Amygdala (tissue), 56 donors: ENCODE data around the gene ABHD17C.
"Not testable (repeated sequence)": the region's sequence is repeated elsewhere in the genome, so short reads cannot be mapped to it uniquely, and the experiment has no call there.

Experiments used
- DNase-seq, 56 donors: peaks; one replicate each; lab custom pipeline; 2025; lab: John Stamatoyannopoulos, UW

The ABHD17C gene

DNA sequence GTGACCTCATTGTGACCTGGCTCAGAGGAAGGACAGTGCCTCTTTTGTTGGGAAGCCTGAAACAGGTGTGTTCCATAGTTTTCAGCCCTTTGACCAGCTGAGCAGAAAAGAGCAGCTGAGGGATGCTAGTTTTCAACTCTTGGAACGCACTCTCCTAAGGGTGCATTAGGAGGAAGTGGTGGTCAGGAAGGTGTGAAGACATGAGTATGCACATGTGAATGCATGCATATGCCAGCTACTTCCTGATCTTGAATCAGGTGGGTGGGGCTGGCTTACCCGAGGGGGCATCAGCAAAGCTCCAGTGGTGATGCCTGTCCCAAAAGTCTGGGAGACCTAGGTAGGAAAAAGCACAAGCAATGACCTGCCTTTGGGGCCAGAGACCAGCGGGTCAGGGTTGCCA is 60.8 kb downstream of the ABHD17C start:
- no peak for DNase-seq

DNA sequence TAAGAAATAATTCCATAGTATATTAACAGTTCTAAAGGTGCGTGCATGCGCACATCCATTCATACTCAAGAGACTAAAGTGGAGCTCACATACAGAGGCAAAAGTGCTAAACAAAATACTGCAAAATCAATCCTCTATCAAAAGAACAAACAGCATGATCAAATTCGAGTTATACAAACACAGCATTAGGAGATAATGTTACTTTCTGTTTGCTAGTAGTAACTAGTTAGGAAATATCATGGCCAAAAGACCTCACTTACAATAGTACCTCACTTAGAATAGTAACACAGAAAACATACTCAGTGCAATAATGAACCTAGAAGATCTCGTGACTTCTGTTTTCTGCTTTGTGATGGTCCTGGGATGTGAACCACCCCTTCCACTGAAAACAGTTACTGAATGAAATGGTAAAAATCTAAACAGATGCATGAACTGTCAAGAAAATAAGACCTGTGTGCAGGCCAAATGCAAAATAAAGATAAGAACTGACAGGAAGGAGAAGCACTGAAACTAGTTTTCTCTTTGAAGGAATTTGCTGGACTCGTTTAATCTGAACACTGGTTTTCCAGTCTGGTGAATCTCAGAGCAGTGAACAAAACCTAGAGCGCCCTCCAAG is 63.1 kb downstream of the ABHD17C start:
- no peak for DNase-seq

DNA sequence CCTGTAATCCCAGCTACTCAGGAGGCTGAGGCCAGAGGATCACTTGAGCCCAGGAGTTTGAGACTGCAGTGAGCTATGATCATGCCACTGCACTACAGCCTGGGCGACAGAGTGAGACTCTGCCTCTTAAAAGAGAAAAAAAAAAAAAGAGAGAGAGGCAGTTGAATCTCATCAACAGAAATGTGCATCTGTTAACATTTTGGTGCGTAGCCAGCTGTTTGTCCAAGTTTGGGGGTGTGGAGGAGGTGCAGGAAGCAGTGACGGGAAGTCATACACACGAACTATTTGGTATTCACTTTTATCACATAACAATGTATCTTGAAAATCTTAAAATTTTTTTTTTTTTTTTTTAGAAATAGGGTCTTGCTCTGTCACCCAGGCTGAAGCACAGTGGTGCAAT is 65.8 kb downstream of the ABHD17C start:
- no peak for DNase-seq

DNA sequence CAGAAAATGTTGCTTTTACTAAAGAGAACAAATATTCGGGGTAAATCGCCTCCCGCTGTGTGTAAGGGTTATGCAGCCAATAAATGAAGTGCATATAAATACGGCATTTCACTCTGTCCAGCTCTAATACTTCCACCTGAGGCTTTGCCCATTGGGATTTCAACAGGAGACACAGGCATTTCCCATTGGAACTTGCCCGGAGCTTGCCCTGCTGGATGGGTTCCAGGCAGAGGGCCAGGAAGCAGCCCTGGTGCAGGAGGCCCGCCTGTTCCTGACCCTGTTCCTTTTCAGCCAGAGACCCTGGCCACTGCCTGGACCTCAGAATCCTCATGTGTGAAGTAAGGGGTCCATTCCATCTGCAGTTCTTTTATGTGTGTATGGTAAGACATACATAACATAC is 66.6 kb downstream of the ABHD17C start:
- no peak for DNase-seq

DNA sequence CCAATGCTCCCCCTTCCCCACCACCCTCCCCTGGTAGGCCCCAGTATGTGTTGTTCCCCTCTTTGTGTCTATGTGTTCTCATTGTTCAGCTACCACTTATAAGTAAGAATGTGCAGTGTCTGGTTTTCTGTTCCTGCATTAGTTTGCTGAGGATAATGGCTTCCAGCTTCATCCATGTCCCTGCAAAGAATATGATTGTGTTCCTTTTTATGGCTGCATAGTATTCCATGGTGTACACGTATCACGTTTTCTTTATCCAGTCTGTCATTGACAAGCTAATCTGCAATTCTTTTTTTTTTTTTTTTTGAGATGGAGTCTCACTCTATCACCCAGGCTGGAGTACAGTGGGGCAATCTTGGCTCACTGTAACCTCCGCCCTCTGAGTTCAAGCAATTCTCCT is 68.1 kb downstream of the ABHD17C start:
- not testable (repeated sequence) for DNase-seq

GRCh38 chr15:80764535-80764934 is 69.4 kb downstream of the ABHD17C start:
- no peak for DNase-seq

DNA sequence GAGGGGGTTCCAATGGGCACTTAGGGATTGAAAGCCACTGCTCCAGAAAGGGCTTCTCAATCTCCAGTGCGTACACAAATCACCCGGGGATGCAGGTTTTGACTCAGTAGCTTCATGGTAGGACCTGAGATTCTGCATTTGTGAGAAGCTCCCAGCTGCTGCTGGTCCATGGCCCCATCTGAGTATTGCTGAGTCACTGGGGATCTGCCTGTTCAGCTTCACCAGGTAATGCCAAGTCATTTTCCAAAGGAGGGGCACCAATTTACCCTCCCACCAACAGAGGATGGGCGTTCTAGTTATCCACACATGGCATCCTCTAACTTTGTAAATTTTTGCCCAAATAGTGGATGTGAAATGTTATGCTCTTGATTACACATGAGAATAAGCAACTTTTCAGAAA is 71.2 kb downstream of the ABHD17C start:
- no peak for DNase-seq

DNA sequence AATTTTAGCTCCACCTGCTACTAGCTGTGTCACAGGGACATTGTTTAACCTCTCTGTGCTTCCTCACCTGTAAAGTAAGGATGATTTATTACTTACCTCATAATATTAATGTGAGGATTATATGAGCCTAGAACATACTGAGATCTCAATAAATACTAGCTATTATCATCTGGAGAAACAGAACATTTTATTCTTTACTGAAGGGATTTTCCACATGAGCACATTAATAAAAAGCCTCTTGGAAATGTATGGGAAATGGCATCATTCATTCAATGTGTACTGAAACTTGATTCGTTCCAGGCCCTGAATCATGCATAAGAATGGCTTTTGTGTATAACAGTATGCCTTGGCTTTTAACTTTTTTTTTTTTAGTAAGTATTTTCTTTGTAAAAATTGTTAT is 73.0 kb downstream of the ABHD17C start:
- no peak for DNase-seq

DNA sequence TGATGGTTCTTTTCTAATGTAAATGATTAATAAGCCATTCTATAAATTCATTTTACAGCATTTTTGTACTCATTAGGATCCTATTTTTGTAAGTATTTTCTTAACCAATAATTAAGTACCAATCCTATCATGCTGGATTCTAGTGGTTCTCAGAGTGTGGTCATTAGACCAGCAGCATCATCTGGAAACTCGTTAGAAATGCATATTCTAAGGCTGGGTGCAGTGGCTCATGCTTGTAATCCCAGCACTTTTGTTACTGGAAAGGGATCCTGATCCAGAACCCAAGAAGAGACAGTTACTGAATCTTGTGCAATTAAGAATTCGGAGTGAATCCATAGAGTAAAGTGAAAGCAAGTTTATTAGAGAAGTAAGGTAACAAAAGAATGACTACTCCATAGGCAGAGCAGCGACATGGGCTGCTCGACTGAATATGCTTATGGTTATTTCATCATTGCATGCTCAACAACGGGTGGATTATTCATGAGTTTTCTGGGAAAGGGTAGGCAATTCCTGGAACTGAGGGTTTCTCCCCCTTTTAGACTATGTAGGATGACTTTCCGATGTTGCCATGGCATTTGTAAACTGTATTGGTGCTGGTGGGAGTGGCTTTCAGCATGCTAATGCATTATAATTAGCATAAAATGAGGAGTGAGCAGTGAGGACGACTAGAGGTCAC is 74.2 kb downstream of the ABHD17C start:
- DNase-seq, result no peak

DNA sequence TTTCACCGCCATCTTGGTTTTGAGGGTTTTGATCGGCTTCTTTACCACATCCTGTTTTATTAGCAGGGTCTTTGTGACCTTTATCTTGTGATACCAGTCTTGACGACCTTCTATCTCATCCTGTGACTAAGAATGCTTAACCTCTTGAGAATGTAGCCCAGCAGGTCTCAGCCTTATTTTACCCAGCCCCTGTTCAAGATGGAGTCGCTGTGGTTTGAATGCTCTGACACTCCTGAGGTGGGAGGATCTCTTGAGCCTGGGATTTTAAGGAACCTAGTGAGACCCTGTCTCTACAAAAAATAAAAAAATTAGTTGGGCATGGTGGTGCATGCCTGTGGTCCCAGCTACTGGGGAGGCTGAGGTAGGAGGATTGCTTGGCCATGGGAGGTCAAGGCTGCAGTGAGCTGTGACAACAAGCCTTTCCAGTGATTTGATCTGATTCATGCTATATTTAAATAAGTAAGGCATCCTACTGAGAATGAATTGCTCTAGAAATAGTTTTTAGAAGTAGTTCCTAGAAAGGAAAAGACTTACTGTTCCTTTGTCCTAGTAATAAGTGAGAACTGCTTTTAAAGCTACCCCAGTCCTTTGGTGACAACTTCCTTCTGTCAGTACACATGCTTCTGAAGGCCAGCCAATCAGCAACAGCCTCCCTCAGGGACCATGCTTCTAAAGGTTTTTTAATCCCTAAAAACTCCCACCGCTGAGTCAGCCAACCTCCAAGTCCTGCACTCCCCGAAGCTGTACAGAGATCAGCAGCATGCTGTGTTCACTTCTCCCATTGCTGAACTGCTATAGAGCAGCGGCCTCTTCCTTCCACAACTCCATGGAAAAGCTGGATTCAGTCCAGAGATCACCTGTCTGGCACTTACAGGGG is 75.0 kb downstream of the ABHD17C start:
- no peak for DNase-seq

DNA sequence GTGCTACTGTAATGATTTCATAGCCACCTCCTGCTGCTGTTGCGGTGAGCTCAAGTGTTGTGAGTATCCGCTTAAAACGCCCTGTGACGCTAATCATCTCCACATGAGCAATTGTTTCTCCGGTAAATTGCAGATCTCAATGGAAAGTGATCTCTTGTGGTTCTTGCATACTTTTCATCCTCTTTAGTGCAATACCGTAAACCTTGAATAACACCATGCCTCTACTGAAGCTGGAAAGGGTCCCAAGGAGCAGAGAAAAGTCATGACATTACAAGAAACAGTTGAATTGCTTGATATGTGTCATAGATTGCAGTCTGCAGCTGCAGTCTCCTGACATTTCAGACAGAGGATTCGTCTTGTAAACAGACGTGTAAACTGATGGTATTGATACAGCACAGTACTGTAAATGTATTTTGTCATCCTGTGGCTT is 78.0 kb downstream of the ABHD17C start:
- no peak for DNase-seq

GRCh38 chr15:80773792-80774352 is 78.8 kb downstream of the ABHD17C start:
- no peak for DNase-seq

GRCh38 chr15:80774486-80774885 is 79.4 kb downstream of the ABHD17C start:
- no peak for DNase-seq

DNA sequence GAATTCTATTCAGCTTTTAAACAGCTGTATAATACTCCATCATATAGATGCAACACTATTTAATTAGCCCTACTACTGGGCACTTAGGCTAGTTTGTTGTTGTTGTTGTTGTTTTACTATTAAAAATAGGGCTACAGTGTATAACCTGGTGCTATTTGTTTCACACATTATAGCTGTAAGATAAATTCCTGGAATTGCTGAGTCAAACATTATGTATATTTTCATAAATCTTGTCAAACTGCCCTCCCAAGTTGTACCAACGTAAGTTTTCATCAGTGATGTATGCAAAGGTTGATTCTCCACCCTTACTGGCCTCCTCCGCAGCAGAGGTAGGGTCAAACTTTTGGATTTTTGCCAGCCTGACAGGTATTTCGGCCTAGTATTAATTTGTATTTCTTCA is 80.2 kb downstream of the ABHD17C start:
- no peak for DNase-seq

DNA sequence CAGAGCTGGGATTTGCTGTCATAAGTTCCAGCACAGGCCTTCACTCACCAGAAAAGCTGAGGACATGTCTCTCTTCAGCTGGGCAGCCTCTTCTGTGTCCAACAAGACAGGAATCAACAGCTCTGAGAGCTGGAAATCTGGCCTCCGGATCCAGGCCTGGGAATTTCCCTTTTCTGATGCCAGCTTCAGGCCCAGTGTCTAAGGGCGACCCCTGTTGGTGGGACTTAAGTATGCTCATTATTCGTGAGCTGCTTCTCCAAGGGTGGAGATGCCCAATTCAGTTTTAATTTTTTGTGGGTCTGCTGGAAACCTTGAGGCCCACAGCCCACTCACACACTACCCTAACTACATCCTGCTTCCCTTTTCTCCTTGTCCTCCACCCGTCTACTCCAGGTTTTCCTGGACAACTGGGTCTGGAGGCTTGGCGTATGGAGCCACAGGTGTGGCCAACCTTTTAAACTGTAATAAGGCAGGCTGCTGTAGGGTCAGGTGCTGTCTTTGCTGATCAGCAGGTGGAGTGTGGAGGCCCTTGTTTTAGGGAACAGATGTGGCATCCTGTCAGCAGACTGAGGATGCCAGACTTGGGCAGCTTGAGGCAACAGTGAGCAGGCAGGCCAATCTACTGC is 81.4 kb downstream of the ABHD17C start:
- peak in 48 of 56 donors; percentile 7 to 87 (median 43) for DNase-seq

GRCh38 chr15:80777137-80777536 is 82.0 kb downstream of the ABHD17C start:
- DNase-seq, result no peak

DNA sequence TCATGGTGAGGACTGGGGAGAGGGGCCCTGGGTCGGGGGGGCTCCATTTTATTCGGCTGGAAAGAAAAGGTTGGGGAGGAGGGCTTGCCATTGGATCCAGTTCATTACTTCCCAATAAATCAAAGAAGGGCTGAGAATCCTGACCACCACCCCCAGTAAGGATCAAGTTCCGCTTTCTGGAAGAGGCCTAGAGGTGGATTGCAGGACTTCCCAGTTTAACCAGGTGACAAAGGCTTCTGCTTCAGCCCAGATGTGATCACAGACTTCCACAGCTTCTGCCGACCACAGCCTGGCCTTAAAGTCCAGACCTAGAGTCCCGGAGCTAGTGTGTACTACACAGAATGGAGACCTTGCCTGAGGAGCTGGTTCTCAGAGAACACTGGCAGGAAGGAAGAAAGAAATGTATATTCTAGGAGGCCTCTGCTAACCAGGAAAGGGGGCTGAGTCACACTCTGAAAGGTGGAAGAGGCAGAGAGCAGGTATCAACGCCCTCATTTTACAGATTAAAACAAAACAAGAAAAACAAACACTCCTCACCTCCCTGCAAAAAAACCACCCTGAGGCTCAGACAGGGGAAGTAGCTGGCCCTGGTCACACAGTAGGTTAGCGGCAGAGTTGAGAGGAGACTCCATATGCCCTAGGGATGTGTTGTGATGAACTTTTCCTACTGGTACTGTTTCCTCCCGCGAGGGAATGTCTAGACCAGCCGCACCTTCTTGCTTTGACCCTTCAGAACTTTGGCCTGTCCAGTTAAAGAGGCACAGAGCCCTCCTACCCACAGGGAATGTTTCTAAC is 82.9 kb downstream of the ABHD17C start:
- no peak for DNase-seq

- DNase-seq, result no peak
Measured at GRCh38 chr15:80778621-80778963, 83.5 kb downstream of the ABHD17C start.

- peak in 48 of 56 donors; percentile 5 to 81 (median 48) for DNase-seq
Measured at GRCh38 chr15:80778964-80779657, 84.0 kb downstream of the ABHD17C start, which contains the start of gene CEMIP. Gene CEMIP (plus strand): TSS chr15:80779370. CDS start chr15:80873880, 94,510 bp downstream.
